Measurements from ENCODE around the gene ZPLD1.

DNA sequence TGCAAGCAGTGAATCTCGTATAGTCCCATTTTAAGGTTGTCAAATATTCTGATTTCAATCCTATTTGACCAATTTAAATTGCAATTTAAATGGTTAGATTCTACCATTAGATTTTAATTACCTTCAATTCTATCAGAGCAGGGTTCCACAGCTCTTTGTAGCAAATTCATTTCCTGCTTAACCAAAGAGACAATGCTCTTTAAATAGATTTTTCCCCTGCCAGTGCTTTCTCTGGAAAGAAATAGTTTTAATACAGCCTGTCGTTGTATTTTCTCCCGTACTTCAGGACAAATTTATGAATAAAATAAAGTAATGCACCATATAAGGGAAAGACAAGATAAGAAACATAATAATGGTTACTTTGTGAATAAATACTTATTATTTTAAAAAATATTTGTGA, 62.8 kb downstream of the ZPLD1 start:
- no peak for TF ChIP-seq POLR2AphosphoS5 (IDR thresholded peaks at IDR 0.05; ENCODE audit: low read depth, low read length)
- TF ChIP-seq POU2F2 (IDR thresholded peaks at IDR 0.05; ENCODE audit: low read depth, low read length): no peak
- TF ChIP-seq POLR2A (IDR thresholded peaks at IDR 0.05; ENCODE audit: low read depth, low read length): no peak
